HG03159 (cell line): ENCODE measurements around the gene NCDN.

ENCODE experiments used
- ATAC-seq: cut with Tn5 transposase; IDR thresholded peaks from one replicate; pipeline ENCODE4 v1.9.1; 2021; ENCODE audit warnings: mild to moderate bottlenecking, moderate library complexity; ENCODE audit not compliant: unreplicated experiment

The NCDN gene

DNA sequence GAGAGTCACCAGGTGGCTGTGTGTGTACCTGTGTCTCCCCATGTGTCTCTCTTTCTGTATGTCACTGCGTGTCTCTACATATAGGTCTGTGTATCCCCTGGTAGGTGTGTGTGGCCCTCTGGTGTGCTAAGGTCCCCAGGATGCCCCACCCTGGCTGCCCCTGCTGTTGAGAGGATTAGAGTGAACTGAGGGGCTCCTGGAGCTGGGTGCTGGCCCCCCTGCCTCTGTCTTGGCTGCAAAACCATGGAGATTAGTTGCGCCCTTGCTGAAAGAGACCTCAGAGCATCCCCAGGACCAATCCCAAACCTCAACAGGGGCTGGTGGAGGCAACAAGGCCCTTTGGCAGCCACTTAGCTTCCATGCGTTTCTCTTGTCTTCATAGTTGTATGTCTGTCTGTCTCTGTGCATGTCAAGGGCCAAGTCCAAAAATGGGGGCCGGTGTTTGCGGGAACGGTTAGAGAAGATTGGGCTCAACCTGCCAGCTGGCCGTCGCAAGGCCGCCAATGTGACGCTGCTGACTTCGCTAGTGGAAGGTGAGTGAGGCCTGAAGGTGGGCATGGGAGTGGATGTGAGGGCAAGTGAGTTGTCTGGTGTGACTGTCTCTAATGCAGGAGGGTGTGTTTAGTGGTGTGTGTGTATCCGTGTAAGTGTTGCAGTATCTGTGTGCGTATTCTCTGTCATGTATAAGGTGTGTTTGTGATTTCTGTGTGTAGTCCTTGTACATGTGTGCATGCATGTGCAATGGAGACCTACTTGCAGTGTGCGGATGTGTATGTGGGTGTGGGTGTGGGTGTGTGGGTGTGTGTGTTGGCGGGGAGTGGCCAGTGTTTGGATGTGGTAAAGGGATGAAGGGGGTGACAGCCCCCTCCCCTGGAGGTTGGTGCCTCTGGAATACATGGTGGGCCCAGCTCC lies 32.2 kb downstream of the NCDN start:
- ATAC-seq, result no peak

DNA sequence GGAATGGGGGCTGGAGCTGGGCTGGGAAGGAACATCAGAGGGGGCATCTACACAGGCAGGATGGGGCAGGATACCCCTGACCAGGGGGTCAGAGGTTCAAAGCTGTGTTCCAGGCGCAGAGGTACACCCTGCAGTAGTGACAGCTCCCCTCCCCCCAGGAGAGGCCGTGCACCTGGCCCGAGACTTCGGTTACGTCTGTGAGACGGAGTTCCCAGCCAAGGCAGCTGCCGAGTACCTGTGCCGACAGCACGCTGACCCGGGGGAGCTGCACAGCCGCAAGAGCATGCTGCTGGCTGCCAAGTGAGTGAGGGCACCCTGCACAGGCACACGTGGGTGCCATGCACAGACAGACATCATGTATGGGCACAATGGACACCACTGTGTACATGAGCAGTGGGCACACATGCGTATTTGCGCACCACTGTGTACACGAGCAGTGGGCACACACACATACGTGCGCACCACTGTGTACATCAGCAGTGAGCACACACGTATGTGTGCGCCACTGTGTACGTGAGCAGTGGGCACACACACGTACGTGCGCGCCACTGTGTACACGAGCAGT lies 33.0 kb downstream of the NCDN start:
- no peak for ATAC-seq

DNA sequence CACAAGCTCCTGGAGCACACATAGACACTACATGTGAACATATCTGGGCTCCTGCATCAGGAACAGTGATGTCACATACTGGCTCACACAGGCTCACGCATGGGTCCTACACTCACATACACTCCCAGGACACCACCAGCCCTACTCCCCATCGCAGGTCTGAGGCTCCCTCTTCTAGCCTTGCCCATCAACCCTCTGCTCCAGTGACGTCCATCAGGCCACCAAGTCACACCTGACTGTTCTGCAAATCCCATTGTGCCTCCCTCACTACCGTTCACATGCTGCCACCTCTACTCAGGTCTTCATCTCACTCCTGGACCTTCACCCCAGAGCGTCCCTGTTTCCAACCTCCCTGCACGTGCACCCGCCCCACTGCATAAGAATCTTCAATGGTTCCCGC lies 33.6 kb downstream of the NCDN start:
- ATAC-seq, result no peak

DNA sequence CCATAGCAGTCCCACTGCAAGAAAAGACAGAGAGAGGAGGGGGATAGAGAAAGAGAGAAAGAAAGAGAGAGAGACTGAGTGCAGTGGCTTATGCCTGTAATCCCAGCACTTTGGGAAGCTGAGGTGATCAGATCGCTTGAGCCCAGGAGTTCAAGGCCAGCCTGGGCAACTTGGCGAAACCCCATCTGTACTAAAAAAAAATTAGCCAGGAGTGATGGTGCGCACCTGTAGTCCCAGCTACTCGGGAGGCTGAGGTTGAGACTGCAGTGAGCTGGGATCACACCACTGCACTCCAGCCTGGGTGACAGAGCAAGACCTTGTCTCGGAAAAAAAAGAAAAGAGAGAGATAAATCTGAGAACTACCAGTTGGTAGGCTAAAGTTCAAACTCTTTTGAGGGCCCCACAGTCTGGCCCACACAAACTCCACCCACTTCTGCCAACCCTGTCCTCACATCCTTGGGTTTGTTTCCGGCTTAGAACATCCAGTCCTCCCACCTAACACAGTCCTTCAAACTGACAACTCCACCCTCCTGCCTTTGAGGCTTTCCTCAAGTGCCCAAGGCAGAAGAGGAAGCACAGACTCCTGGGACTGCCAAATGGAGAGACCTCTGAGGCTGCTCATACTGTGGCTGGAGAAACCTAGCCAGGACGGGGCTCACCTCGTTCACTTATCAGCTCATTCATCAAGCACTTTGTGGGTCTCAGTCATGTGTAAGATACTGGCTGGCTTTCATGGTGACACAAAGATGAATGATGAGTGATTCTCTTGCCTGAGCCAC lies 35.6 kb downstream of the NCDN start:
- no peak for ATAC-seq

DNA sequence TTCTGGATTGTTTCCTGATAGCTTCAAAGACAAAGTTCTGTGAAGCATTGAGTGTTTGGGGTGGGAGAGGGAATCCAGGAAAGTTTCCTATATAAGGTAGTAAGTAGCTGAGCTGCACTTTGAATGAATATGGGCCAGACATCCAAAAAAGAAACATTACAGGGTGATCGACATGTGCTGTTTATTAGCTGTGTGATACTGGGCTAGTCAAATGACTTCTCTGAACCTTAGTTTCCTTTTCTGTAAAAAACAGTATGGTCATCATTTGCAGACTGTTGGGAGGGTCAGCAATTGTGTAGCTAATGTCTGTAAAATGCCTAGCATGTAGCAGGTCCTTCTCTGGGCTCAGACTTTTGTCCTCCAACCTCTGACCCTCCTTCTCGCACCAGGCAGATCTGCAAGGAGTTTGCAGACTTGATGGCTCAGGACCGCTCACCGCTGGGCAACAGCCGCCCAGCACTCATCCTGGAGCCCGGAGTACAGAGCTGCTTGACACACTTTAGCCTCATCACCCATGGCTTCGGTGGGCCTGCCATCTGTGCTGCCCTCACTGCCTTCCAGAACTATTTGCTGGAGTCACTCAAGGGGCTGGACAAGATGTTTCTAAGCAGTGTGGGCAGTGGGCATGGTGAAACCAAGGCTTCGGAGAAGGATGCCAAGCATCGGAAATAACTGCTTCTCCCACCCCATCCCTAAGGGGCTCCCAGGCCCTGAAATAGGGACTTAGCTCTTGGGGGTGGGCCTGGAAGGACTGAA lies 36.6 kb downstream of the NCDN start:
- ATAC-seq, result no peak

DNA sequence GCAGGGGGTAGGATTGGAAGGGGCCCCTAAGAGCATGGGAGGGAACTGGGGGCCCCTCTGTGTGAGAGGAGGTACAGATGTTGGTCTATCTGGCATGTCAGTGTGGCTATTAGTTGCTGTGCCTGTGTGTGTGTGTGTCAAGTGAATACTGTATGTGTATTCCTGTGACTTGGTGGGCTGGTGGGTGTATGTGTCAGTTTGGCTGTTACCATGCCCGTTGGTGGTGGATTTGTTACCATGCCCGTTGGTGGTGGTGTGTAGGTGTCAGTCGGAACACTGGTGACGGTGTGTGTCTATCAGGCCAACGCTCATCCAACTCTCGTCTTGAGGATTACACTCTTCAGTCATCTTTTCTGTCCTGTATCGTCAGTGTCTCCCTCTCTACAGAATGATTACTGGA lies 38.1 kb downstream of the NCDN start:
- no peak for ATAC-seq

DNA sequence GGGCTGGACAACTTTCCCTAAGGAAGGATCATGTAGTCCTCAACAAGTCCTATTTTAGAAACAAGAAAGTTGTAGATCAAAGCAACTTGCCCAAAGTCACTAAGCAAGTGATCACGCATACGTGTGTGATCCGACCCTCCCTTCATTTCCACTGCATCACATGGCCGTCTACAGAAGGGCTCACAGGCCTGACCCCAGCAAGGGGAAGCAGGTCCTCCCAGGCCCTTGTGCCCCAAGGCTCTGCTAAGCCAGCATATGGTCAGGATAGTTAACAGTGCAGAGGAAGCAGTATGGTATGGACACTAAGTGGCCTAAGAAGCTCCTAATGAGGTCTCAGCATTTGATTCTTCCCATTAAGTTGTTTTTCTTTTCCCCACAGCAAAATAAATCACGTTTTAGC lies 40.3 kb downstream of the NCDN start:
- no peak for ATAC-seq

DNA sequence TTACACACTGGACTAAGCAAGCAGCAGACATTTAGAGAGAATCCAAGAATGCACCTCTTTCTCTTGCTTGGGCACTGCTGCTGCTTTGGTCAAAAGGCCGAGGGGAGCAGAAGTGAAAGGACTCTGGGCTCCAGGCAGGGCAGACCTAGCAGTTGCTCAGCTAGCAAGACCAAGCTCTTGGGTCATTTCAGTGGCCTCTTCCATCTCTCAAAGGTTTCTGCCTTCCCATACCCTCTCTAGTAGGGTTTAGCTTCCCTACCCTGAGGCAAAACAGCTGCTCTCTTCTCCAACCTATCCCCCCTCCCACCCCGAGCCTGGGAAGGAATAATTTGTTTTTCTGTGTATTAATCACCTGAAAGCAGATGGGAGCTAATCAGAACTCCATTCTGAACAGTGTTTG lies 41.3 kb downstream of the NCDN start:
- no peak for ATAC-seq

DNA sequence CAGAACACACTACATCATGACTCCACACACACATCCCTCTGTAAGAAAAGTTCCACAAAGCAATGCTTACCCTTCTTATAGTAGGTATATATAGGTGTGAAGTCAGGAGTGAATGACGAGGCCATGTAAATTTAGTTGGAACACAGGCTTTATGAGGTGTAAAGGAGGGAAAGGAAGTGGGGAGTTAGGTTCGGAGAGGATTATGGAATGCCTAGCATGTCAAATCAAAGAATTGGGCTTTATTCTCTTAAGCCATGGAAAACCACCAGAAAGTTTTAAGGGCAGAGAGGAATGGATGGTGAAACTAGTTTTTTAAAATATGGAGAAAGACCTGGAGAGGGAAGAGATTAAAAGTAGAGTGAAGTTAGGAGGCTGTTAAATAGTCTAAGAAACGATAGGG lies 41.8 kb downstream of the NCDN start:
- no peak for ATAC-seq

DNA sequence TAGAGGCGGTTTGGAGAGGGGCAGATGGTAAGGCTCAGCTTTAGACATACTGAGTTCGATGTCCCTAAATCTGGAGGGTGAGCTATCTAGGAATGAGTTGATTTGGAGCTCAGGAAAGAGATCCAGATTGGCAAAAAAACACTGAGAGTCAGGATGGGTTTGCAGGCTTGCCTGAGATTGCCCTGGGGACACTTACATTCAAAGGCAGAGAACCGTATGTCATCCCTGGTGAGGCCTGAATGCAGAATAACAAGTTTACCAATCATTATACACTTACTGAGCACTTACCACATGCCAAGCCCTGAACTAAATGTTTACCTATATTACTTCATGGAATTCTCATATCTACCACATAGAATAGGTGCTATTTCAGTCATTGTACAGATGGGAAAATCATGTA lies 43.0 kb downstream of the NCDN start:
- ATAC-seq, result no peak

DNA sequence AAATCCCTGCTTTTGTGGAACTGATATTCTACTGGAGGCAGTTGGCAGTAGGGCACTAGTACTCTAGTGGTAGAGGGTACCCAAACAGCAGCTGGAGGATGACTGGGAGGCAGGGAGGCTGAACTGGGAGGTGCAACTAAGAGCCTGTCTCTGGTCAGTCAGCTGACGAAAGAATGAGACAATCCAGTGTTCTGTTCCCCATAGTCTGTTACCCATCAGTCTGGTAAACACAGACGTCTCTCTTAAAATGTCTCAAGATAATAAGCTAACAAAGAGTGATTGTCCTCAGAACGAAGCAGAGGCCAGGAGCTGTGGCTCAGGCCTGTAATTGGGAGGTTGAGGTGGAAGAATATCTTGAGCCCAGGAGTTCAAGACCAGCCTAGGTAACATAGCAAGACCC lies 45.9 kb downstream of the NCDN start:
- ATAC-seq, result no peak

DNA sequence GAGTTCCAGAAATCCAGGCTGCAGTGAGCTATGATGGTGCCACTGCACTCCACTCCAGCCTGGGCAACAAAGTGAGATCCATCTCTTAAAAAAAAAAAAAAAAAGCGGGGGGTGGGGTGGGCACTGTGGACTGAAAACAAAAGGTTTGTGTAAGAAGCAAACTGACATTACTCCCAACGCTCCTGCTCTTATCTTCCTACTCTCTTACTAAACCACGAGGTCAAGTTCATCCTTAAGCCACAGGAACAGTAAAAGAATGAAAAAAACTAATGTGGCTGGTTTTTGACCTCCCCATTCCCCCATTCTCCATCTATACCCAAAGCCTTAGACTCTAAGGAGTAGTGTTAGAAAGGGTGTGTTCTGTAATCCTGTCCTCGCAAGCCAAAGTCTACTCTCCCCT lies 46.3 kb downstream of the NCDN start:
- no peak for ATAC-seq

DNA sequence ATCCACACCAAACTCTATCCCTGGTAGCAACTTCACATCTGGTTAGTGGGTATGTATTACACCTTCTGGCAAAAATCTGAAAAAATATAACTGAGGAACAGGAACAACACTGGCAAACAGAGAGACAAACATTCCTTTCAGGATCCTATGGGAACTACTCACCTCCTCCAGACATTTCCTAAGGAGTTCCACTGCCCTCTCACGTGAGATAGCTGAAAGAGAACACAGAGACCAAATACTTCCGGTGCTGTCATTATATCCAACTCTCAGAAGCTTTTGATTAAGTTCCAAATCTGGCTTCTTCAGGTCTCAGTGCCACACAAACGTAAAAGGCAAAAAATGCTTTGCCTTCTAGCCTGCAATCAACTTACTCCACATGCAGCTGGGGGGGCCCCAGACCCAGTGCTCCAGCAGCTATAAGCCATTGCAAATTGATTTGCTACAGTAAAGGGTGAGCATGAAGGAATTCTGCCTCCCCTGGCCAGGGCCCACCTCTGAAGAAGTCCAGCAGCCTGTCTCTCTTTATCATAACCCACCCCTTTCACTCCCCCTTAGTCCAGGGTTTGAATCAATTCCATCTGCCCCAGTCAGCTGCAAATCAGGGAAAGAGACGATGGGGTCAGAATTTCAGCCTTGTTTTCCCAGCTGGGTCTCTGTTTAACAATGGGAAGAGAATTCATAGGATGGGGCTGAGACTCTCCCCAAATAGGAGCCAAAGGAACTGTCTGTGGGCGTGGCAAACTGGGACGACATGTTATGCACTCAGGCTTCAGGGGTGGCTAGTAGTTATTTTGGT lies 47.7 kb downstream of the NCDN start:
- ATAC-seq, result no peak

DNA sequence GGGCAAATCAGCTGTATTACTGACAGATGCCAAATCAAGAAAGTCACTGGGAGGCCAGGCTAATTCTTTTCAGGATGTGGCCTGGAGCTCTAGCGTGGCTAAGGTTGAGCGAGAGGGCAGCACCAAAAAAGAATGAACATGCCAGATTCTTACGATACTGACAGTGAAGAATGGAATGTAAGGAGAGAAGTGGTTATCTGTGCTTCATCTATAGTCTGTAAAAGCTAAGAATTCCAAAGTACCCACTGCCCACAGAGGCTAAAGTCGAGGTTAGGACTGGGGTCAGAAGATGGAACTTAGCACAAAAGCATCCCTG lies 48.2 kb downstream of the NCDN start:
- ATAC-seq, result no peak

DNA sequence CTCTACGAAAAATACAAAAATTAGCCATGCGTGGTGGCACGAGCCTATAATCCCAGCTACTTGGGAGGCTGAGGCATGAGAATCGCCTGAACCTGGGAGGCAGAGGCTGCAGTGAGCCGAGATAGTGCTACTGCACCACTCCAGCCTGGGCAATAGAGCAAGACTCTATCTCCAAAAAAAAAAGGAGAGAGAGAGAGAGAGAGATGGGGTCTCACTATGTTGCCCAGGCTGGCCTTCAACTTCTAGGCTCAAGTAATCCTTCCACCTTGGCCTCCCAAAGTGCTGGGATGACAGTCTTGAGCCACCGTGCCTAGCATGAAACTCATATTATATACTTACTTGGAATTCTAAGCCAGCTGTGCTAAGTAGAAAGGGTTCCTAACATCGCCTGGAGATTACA lies 54.1 kb downstream of the NCDN start:
- ATAC-seq, result no peak

DNA sequence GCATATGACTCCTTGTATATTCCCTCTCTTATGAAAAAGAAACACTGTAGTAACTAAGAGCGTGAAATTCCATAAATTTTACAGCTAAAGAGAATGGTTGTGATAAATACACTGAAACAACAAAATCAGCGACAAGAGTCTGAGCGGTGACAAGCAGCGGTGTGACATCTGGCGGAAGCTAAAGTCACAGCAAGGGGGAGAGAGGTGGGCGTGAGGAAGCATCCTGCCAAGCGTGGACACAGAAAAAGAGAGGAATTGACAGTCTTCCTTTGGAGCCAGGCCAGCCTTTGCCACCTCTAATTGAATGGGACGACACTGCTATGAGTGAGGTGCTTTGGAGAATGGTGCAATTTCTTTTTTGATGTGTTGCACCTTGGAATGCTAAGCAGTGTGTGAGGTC lies 57.8 kb downstream of the NCDN start:
- ATAC-seq, result no peak
